ENCODE measurements around the gene ITPA.

DNA sequence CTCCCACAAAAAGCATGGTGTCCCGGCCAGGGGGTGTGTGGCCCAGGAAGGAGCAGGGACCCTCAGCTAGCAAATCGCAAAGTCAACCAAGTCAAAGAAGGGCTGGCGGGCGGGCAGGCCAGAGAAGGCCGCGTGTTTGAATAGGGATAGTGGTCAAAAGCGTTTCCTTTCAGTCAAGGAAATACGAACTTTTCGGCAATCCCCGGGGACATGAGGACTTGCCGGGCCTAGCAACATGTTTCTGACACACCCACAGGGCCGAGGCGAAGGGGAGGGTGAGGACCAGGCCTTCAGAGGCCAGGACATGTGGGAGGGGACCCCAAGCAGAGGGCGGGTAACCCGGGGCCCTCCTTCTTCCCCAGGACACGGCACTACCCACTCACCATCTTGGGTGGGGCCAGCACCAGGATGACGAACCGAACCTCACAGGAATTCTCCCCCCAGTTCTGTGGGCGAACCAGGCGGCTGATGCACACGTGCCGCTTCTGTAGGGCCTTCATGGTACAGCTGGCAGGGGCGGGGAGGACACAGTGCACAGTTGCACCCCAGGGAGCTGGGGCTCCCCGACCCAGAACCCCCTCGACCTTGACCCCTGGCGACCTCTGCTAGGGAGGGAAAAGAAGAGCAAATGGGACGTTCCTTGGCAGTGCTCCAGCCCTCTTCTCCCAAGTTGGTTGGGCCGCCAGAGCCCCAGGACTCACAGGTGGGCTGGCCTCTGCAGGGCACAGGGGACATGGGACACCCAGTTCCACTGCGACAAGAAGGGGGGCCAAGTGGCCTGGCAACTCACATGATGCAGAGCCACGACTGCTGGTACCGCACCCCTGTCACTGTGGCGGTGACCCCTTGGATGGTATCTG lies 24.1 kb downstream of the ITPA start:
- TF ChIP-seq, protein P1, sequence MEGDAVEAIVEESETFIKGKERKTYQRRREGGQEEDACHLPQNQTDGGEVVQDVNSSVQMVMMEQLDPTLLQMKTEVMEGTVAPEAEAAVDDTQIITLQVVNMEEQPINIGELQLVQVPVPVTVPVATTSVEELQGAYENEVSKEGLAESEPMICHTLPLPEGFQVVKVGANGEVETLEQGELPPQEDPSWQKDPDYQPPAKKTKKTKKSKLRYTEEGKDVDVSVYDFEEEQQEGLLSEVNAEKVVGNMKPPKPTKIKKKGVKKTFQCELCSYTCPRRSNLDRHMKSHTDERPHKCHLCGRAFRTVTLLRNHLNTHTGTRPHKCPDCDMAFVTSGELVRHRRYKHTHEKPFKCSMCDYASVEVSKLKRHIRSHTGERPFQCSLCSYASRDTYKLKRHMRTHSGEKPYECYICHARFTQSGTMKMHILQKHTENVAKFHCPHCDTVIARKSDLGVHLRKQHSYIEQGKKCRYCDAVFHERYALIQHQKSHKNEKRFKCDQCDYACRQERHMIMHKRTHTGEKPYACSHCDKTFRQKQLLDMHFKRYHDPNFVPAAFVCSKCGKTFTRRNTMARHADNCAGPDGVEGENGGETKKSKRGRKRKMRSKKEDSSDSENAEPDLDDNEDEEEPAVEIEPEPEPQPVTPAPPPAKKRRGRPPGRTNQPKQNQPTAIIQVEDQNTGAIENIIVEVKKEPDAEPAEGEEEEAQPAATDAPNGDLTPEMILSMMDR (IDR thresholded peaks at IDR 0.05), result no peak
- no peak for TF ChIP-seq POLR2A (IDR thresholded peaks at IDR 0.05)
